GM12878 (cell line): Measurements from ENCODE around the gene DAD1. TPM values are rescaled to one million over a fixed set of nuclear protein-coding genes. Genes with fewer than 3 reads are reported as not detected.

Source experiments
- CTCF ChIP-seq, 3 experiments: IDR thresholded peaks in 2 of 3; conservative IDR thresholded peaks in 1 of 3; 2 replicates each; pipeline ENCODE4 v1.5.1; 2011; ENCODE audit warnings: low read depth in 3 of 3, low read length in 3 of 3, mild to moderate bottlenecking in 3 of 3, control low read depth in 2 of 3, moderate library complexity in 2 of 3, inconsistent platforms in 1 of 3, mixed read lengths in 1 of 3; ENCODE audit not compliant: control insufficient read depth in 2 of 3, insufficient read depth in 1 of 3; ENCODE audit errors: extremely low read depth in 1 of 3
- CUX1 ChIP-seq: IDR thresholded peaks from 2 replicates; pipeline ENCODE4 v1.6.1; 2012; ENCODE audit warnings: improper control_type of control experiment, low read depth, low read length; ENCODE audit not compliant: insufficient replicate concordance
- GATAD2B ChIP-seq: fragments of 450-650 bp; conservative IDR thresholded peaks from 2 replicates; pipeline ENCODE4 v1.6.1; 2017; ENCODE audit warnings: low read depth, mild to moderate bottlenecking, moderate library complexity
- JUNB ChIP-seq: IDR thresholded peaks from 2 replicates; pipeline ENCODE4 v1.6.1; 2016; ENCODE audit warnings: antibody characterized with exemption, mild to moderate bottlenecking
- SIX5 ChIP-seq: IDR thresholded peaks from 2 replicates; pipeline ENCODE4 v1.6.1; 2011; ENCODE audit warnings: mild to moderate bottlenecking, low read depth, low read length, moderate library complexity; ENCODE audit not compliant: severe bottlenecking
- TAF1 ChIP-seq: IDR thresholded peaks from 2 replicates; pipeline ENCODE4 v1.6.1; 2011; ENCODE audit warnings: mild to moderate bottlenecking, low read depth, low read length, borderline replicate concordance
- ZBTB33 ChIP-seq: fragments of 450-650 bp; IDR thresholded peaks from 2 replicates; pipeline ENCODE4 v1.6.1; 2017; ENCODE audit warnings: mild to moderate bottlenecking
- polyA plus RNA-seq, 11 experiments: library from polyadenylated mRNA; depleted of rRNA in 4 of 11; unstranded in 6 of 11; stranded (reverse) in 5 of 11; fragments of >200 nt; fragmentation: Nextera tagmentation in 4 of 11; fragmentation: Illumina TruSeq in 1 of 11; extraction: Ambion mirVana in 4 of 11; extraction: Trizol in 1 of 11; gene quantifications; 1 replicate in 1 of 11; 2 replicates in 10 of 11; pipeline versions ENCODE4 v1.2.1 to v1.2.3, GENCODE V29; 2011 to 2016; ENCODE audit warnings: inconsistent platforms in 2 of 11, missing spikeins in 2 of 11, low read depth in 1 of 11
- total RNA-seq, 4 experiments: library from RNA; depleted of rRNA in 3 of 4; stranded (reverse); fragments of >200 nt in 3 of 4; fragmentation: Illumina TruSeq in 1 of 4; extraction: Trizol in 1 of 4; gene quantifications; 2 replicates each; pipeline versions ENCODE4 v1.2.1 to v1.2.3, GENCODE V29; 2013 to 2021
- TF ChIP-seq, protein P1 (sequence below): IDR thresholded peaks from 2 replicates; pipeline ENCODE4 v1.6.1; 2012; ENCODE audit warnings: mild to moderate bottlenecking, low read depth, low read length

The DAD1 gene
- total and polyA plus RNA-seq, 10 of the 15 experiments (the other 5 are each of a cell fraction or from before 2014, with no cell fraction given) = 161 to 920 (median 319) TPM

- TF ChIP-seq, protein P1, sequence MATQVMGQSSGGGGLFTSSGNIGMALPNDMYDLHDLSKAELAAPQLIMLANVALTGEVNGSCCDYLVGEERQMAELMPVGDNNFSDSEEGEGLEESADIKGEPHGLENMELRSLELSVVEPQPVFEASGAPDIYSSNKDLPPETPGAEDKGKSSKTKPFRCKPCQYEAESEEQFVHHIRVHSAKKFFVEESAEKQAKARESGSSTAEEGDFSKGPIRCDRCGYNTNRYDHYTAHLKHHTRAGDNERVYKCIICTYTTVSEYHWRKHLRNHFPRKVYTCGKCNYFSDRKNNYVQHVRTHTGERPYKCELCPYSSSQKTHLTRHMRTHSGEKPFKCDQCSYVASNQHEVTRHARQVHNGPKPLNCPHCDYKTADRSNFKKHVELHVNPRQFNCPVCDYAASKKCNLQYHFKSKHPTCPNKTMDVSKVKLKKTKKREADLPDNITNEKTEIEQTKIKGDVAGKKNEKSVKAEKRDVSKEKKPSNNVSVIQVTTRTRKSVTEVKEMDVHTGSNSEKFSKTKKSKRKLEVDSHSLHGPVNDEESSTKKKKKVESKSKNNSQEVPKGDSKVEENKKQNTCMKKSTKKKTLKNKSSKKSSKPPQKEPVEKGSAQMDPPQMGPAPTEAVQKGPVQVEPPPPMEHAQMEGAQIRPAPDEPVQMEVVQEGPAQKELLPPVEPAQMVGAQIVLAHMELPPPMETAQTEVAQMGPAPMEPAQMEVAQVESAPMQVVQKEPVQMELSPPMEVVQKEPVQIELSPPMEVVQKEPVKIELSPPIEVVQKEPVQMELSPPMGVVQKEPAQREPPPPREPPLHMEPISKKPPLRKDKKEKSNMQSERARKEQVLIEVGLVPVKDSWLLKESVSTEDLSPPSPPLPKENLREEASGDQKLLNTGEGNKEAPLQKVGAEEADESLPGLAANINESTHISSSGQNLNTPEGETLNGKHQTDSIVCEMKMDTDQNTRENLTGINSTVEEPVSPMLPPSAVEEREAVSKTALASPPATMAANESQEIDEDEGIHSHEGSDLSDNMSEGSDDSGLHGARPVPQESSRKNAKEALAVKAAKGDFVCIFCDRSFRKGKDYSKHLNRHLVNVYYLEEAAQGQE = no peak
- TF ChIP-seq TAF1 (no peak), JUNB (no peak), CTCF (IDR thresholded peaks at IDR 0.05 in 2 of 3, conservative IDR thresholded peaks at IDR 0.05 in 1 of 3; ENCODE audit: control insufficient read depth in 2 of 3, extremely low read depth in 1 of 3, insufficient read depth in 1 of 3, low read depth in 3 of 3, low read length in 3 of 3) (no peak), SIX5 (no peak), CUX1 (no peak), ZBTB33 (no peak), GATAD2B (peak; percentile 77)
- TF ChIP-seq, all 136 proteins: peak for 39
Observed at GRCh38 chr14:22561661-22562579, 27.1 kb downstream of the DAD1 start (continued).
